ENCODE results near the gene RPN2. TPM values are rescaled to one million over a fixed set of nuclear protein-coding genes. Genes with fewer than 3 reads are reported as not detected.

RPN2 gene
- total RNA-seq, 2 donors from 2014 or later, result 136 to 175 TPM

- DNase-seq (ENCODE audit: low spot score), result no peak
- intact Hi-C loops (cut with DNase I), result no loop called here
Observed at GRCh38 chr20:37234254-37234581, 55.1 kb downstream of the RPN2 start.

- intact Hi-C loops (cut with DNase I), result no loop called here
- no peak for DNase-seq (ENCODE audit: low spot score)
Observed at GRCh38 chr20:37235065-37235464, 55.9 kb downstream of the RPN2 start.

- intact Hi-C loops (cut with DNase I), result no loop called here
- DNase-seq (ENCODE audit: low spot score), result no peak
Observed at GRCh38 chr20:37236462-37236861, 57.3 kb downstream of the RPN2 start.

- intact Hi-C loops (cut with DNase I), result no loop called here
- no peak for DNase-seq (ENCODE audit: low spot score)
Observed at GRCh38 chr20:37237656-37238055, 58.5 kb downstream of the RPN2 start.

- intact Hi-C loops (cut with DNase I), result no loop called here
- no peak for DNase-seq (ENCODE audit: low spot score)
Observed at GRCh38 chr20:37238426-37238825, 59.3 kb downstream of the RPN2 start.

- intact Hi-C loops (cut with DNase I), result no loop called here
- DNase-seq (ENCODE audit: low spot score), result no peak
Observed at GRCh38 chr20:37238935-37239451, 59.9 kb downstream of the RPN2 start.

- no peak for DNase-seq (ENCODE audit: low spot score)
- intact Hi-C loops (cut with DNase I), result no loop called here
Observed at GRCh38 chr20:37240337-37241067, 61.4 kb downstream of the RPN2 start.

- intact Hi-C loops (cut with DNase I), result no loop called here
- DNase-seq (ENCODE audit: low spot score), result no peak
Observed at GRCh38 chr20:37242503-37242902, 63.4 kb downstream of the RPN2 start.

- intact Hi-C loops (cut with DNase I), result no loop called here
- DNase-seq (ENCODE audit: low spot score), result no peak
Observed at GRCh38 chr20:37243076-37243936, 64.2 kb downstream of the RPN2 start.

- intact Hi-C loops (cut with DNase I), result no loop called here
- no peak for DNase-seq (ENCODE audit: low spot score)
Observed at GRCh38 chr20:37243937-37244571, 64.9 kb downstream of the RPN2 start.

GRCh38 chr20:37244572-37244957 lies 65.4 kb downstream of the RPN2 start:
- DNase-seq (ENCODE audit: low spot score), result no peak
- intact Hi-C loops (cut with DNase I), result no loop called here

GRCh38 chr20:37245216-37246150 lies 66.4 kb downstream of the RPN2 start:
- no peak for DNase-seq (ENCODE audit: low spot score)
- intact Hi-C loops (cut with DNase I), result no loop called here

- intact Hi-C loops (cut with DNase I), result no loop called here
- no peak for DNase-seq (ENCODE audit: low spot score)
Observed at GRCh38 chr20:37246736-37247135, 67.6 kb downstream of the RPN2 start.

- intact Hi-C loops (cut with DNase I), result no loop called here
- DNase-seq (ENCODE audit: low spot score), result no peak
Observed at GRCh38 chr20:37247547-37247946, 68.4 kb downstream of the RPN2 start.

GRCh38 chr20:37249304-37249703 lies 70.2 kb downstream of the RPN2 start:
- intact Hi-C loops (cut with DNase I), result no loop called here
- DNase-seq (ENCODE audit: low spot score), result no peak

GRCh38 chr20:37251825-37252477 lies 72.8 kb downstream of the RPN2 start:
- intact Hi-C loops (cut with DNase I), result no loop called here

GRCh38 chr20:37253087-37253486 lies 74.0 kb downstream of the RPN2 start:
- intact Hi-C loops (cut with DNase I), result no loop called here
- DNase-seq (ENCODE audit: low spot score), result no peak

More at GRCh38 chr20:37251825-37252477, 72.8 kb downstream of the RPN2 start:
- DNase-seq (ENCODE audit: low spot score), result no peak

GRCh38 chr20:37254114-37254878 lies 75.2 kb downstream of the RPN2 start:
- intact Hi-C loops (cut with DNase I), result no loop called here
- no peak for DNase-seq (ENCODE audit: low spot score)
